ENCODE measurements around the gene LRRC61.

LRRC61 gene

GRCh38 chr7:150332852-150333635 is 9.9 kb downstream of the LRRC61 start:
- no peak for DNase-seq (ENCODE audit: low read depth)

GRCh38 chr7:150333659-150334058 is 10.5 kb downstream of the LRRC61 start:
- no peak for DNase-seq (ENCODE audit: low read depth)

GRCh38 chr7:150334108-150334507 is 11.0 kb downstream of the LRRC61 start:
- DNase-seq (ENCODE audit: low read depth) = no peak

GRCh38 chr7:150335108-150335773 is 12.1 kb downstream of the LRRC61 start:
- DNase-seq (ENCODE audit: low read depth) = no peak

GRCh38 chr7:150335774-150336112 is 12.6 kb downstream of the LRRC61 start:
- DNase-seq (ENCODE audit: low read depth) = no peak

GRCh38 chr7:150336746-150337145 is 13.6 kb downstream of the LRRC61 start:
- DNase-seq (ENCODE audit: low read depth) = no peak

GRCh38 chr7:150337179-150337578 is 14.0 kb downstream of the LRRC61 start:
- DNase-seq (ENCODE audit: low read depth) = no peak

GRCh38 chr7:150337659-150338081 is 14.5 kb downstream of the LRRC61 start:
- no peak for DNase-seq (ENCODE audit: low read depth)

GRCh38 chr7:150338166-150338829 is 15.1 kb downstream of the LRRC61 start:
- DNase-seq (ENCODE audit: low read depth) = no peak

GRCh38 chr7:150339409-150339809 is 16.3 kb downstream of the LRRC61 start:
- DNase-seq (ENCODE audit: low read depth) = no peak

- no peak for DNase-seq (ENCODE audit: low read depth)
These were observed 17.0 kb downstream of the LRRC61 start for GRCh38 chr7:150340024-150340749.

- DNase-seq (ENCODE audit: low read depth) = no peak
These were observed 17.7 kb downstream of the LRRC61 start for GRCh38 chr7:150340875-150341262.

- no peak for DNase-seq (ENCODE audit: low read depth)
These were observed 18.3 kb downstream of the LRRC61 start, which contains the start of gene RARRES2 for GRCh38 chr7:150341263-150342120. Gene RARRES2, minus strand, starts transcription at chr7:150341629. Its CDS starts 1,020 bp downstream, at chr7:150340609.

- DNase-seq (ENCODE audit: low read depth) = no peak
These were observed 18.9 kb downstream of the LRRC61 start for GRCh38 chr7:150342121-150342408.

GRCh38 chr7:150343225-150343624 is 20.1 kb downstream of the LRRC61 start:
- no peak for DNase-seq (ENCODE audit: low read depth)

GRCh38 chr7:150344299-150344698 is 21.1 kb downstream of the LRRC61 start:
- DNase-seq (ENCODE audit: low read depth) = no peak

- DNase-seq (ENCODE audit: low read depth) = no peak
These were observed 21.9 kb downstream of the LRRC61 start for GRCh38 chr7:150345012-150345411.

- no peak for DNase-seq (ENCODE audit: low read depth)
These were observed 23.8 kb downstream of the LRRC61 start for GRCh38 chr7:150346922-150347321.

- no peak for DNase-seq (ENCODE audit: low read depth)
These were observed 28.5 kb downstream of the LRRC61 start for GRCh38 chr7:150351587-150352194.

GRCh38 chr7:150355666-150356059 is 32.5 kb downstream of the LRRC61 start:
- DNase-seq (ENCODE audit: low read depth) = no peak

GRCh38 chr7:150356265-150356897 is 33.2 kb downstream of the LRRC61 start:
- DNase-seq (ENCODE audit: low read depth) = no peak

All from stimulated activated CD8-positive, alpha-beta memory T cell treated with anti-CD3 and anti-CD28 coated beads, Interleukin-12 subunit alpha, Interleukin-12 subunit beta, amount 100 ng/mL, for 1 hour (primary cell).